Measurements from ENCODE around the gene APCS.

DNA sequence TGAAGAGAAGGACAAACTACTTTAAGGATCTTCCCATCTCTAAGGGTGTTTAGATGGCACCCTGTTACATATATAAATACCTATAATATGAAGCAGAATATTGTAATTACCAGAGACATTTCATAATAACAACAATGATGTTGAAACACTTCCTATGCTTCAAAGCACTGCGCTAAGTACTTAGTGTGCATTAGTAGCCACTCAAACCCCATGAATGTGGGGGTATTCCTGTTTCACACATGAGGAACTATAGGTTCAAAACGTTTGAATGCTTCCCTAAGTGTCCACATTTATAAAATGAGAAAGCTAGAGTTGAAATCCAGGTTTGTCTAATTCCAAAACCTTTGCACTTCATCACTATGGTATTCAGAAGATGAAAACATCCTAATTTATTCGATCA lies 33.4 kb upstream of the APCS start:
- TF ChIP-seq POLR2A (IDR thresholded peaks at IDR 0.05; ENCODE audit: low read length) (no peak), GATA1 (IDR thresholded peaks at IDR 0.05; ENCODE audit: low read depth, low read length) (no peak)

All from erythroblast (primary cell).